HepG2 (cell line): ENCODE results near the gene AGPAT3. TPM values are rescaled to one million over a fixed set of nuclear protein-coding genes. Genes with fewer than 3 reads are reported as not detected.

Experiments
- ATAC-seq: fragments of 200-7000 bp; cut with Tn5 transposase; 3 replicates; pipeline ENCODE4 v1.9.1; 2020; ENCODE audit warnings: mild to moderate bottlenecking, moderate library complexity
- BruUV-seq: library from RNA; stranded (reverse); fragments of 400-500 nt; replicated peaks from 2 replicates; lab custom pipeline; 2021; lab: Mats Ljungman, UMichigan
- CTCF ChIA-PET: fragments of 300-600 bp; formaldehyde crosslinking; extraction: SDS; loops from one replicate; lab custom pipeline; 2021; ENCODE audit warnings: low total read pairs, inconsistent platforms, low intra/inter-chr PET ratio; lab: Yijun Ruan, JAX
- POLR2A ChIA-PET: fragments of 350-600 bp; sonication (Branson Sonifier 250); formaldehyde crosslinking; loops from one replicate; lab custom pipeline; 2020; ENCODE audit warnings: antibody characterized with exemption, inconsistent platforms; lab: Yijun Ruan, JAX
- DNase-seq: peaks from one replicate; pipeline ENCODE4 v3.0.0-alpha.2; 2015; ENCODE audit warnings: low spot score
- FAIRE-seq: peaks from 3 replicates; lab custom pipeline; 2011; peaks lifted over from hg19 to GRCh38; lab: Jason Lieb, UNC
- H2AFZ ChIP-seq: one replicate; pipeline ENCODE4 v1.6.1; 2011; ENCODE audit warnings: low read length, inconsistent platforms
- H3K27ac ChIP-seq: fragments of 300-600 bp; 3 replicates; pipeline ENCODE4 v1.8.0; 2011; ENCODE audit warnings: mixed run types, mild to moderate bottlenecking, mixed read lengths, low read length, inconsistent platforms; ENCODE audit not compliant: insufficient read depth; ENCODE audit errors: extremely low read length
- H3K27me3 ChIP-seq, 2 experiments: fragments of 200-600 bp in 1 of 2; 2 replicates in 1 of 2; 3 replicates in 1 of 2; pipeline versions ENCODE4 v1.6.0 to v1.8.0; 2011; ENCODE audit warnings: low read length in 2 of 2, mild to moderate bottlenecking in 2 of 2, moderate library complexity in 2 of 2, inconsistent platforms in 1 of 2; ENCODE audit not compliant: insufficient read depth in 2 of 2, control insufficient read depth in 1 of 2
- H3K36me3 ChIP-seq, 2 experiments: fragments of 200-600 bp in 1 of 2; replicated peaks in 1 of 2; 2 replicates in 1 of 2; 3 replicates in 1 of 2; pipeline versions ENCODE4 v1.5.1 to v1.8.0; 2011; ENCODE audit warnings: low read length in 2 of 2, inconsistent platforms in 1 of 2; ENCODE audit not compliant: insufficient read depth in 2 of 2, control insufficient read depth in 1 of 2
- H3K4me1 ChIP-seq: 2 replicates; pipeline ENCODE4 v1.5.1; 2012; ENCODE audit warnings: low read length, inconsistent platforms; ENCODE audit not compliant: insufficient read depth
- H3K4me2 ChIP-seq: 2 replicates; pipeline ENCODE4 v1.6.0; 2011; ENCODE audit warnings: low read depth, low read length, inconsistent platforms
- H3K4me3 ChIP-seq, 3 experiments: fragments of 200-600 bp in 1 of 3; sonication (generic), shearing (Covaris generic) in 1 of 3; replicated peaks in 1 of 3; 2 replicates each; pipeline ENCODE4 v1.5.1; 2011 to 2016; ENCODE audit warnings: low read length in 3 of 3, inconsistent platforms in 2 of 3, low read depth in 2 of 3, mild to moderate bottlenecking in 2 of 3, control low read depth in 1 of 3, mixed read lengths in 1 of 3; ENCODE audit not compliant: insufficient read depth in 1 of 3
- H3K79me2 ChIP-seq: one replicate; pipeline ENCODE4 v1.6.1; 2011; ENCODE audit warnings: low read length, inconsistent platforms; ENCODE audit not compliant: insufficient read depth
- H3K9ac ChIP-seq: 2 replicates; pipeline ENCODE4 v1.6.0; 2011; ENCODE audit warnings: mild to moderate bottlenecking, low read depth, low read length, inconsistent platforms; ENCODE audit not compliant: insufficient read depth
- H3K9me3 ChIP-seq: 2 replicates; pipeline ENCODE4 v1.5.1; 2012; ENCODE audit warnings: mild to moderate bottlenecking, low read length
- H4K20me1 ChIP-seq: 2 replicates; pipeline ENCODE4 v1.6.0; 2011; ENCODE audit warnings: inconsistent platforms, mild to moderate bottlenecking, low read length, moderate library complexity; ENCODE audit not compliant: insufficient read depth
- AGO2 ChIP-seq: fragments of 200-400 bp; formaldehyde crosslinking; optimal IDR thresholded peaks from 2 replicates; pipeline ENCODE3; 2017; ENCODE audit warnings: mild to moderate bottlenecking, low read depth, low read length, moderate library complexity
- HNRNPUL1 ChIP-seq: fragments of 200-400 bp; formaldehyde crosslinking; IDR thresholded peaks from 2 replicates; pipeline ENCODE4 v1.6.1; 2017; ENCODE audit warnings: low read depth, mild to moderate bottlenecking, low read length, moderate library complexity
- REST ChIP-seq, 2 experiments: IDR thresholded peaks; 2 replicates each; pipeline ENCODE4 v1.6.1; 2011 to 2012; ENCODE audit warnings: low read length in 2 of 2, borderline replicate concordance in 1 of 2, low read depth in 1 of 2, mild to moderate bottlenecking in 1 of 2, moderate library complexity in 1 of 2
- SALL1 ChIP-seq: sonication (generic); formaldehyde crosslinking; IDR thresholded peaks from 2 replicates; pipeline ENCODE4 v1.8.0; 2022; ENCODE audit warnings: mild to moderate bottlenecking, missing genetic modification reagents
- UBTF ChIP-seq: sonication (generic); formaldehyde crosslinking; IDR thresholded peaks from 2 replicates; pipeline ENCODE4 v1.4.0; 2020; ENCODE audit warnings: mild to moderate bottlenecking, missing genetic modification reagents
- ZNF687 ChIP-seq: sonication (generic); formaldehyde crosslinking; IDR thresholded peaks from 2 replicates; pipeline ENCODE4 v1.5.1; 2020; ENCODE audit warnings: mild to moderate bottlenecking, missing genetic modification reagents, moderate library complexity
- ZSCAN12 ChIP-seq: sonication (generic); formaldehyde crosslinking; IDR thresholded peaks from 2 replicates; pipeline ENCODE4 v1.9.0; 2021; ENCODE audit warnings: mild to moderate bottlenecking, missing genetic modification reagents
- WGBS: methylation state at CpG from one replicate; pipeline ENCODE4 v1.1.6; 2017; ENCODE audit warnings: low lambda C conversion rate; 5-methylcytosine and 5-hydroxymethylcytosine counted together
- in situ Hi-C: cut with HindIII; loops from 2 replicates; pipeline ENCODE4 v1.10.0; 2017; ENCODE audit warnings: low pct_unique_long_range_greater_than_20kb; ENCODE audit not compliant: extremely low pct_ligation_motif_present
- intact Hi-C: fragments of 100-400 bp; cut with micrococcal nuclease; formaldehyde crosslinking; loops from one replicate; pipeline ENCODE4 v1.10.0; 2022; ENCODE audit not compliant: unreplicated experiment
- polyA plus RNA-seq, 8 experiments: library from polyadenylated mRNA; depleted of rRNA in 3 of 8; stranded (reverse) in 7 of 8; unstranded in 1 of 8; fragments of >200 nt; fragmentation: Illumina TruSeq in 4 of 8; extraction: Trizol in 4 of 8; gene quantifications; 2 replicates each; pipeline versions ENCODE4 v1.2.1 to v1.2.3, GENCODE V29; 2011 to 2016; ENCODE audit warnings: low read depth in 4 of 8, missing spikeins in 1 of 8, mixed read lengths in 1 of 8; ENCODE audit not compliant: insufficient read depth in 1 of 8
- total RNA-seq, 5 experiments: library from RNA; depleted of rRNA; stranded (reverse); fragments of >200 nt; fragmentation: Illumina TruSeq; extraction: Trizol; gene quantifications; 2 replicates each; pipeline ENCODE4 v1.2.3, GENCODE V29; 2016; ENCODE audit warnings: low read depth in 1 of 5

Gene AGPAT3
- total and polyA plus RNA-seq, 2 of the 13 experiments (the other 11 are each of a cell fraction or from before 2014, with no cell fraction given): 32.2 to 54.4 TPM

- H3K4me3 ChIP-seq: no peak overlapping the region
- H3K36me3 ChIP-seq: peaks cover 13 to 32% of the 10 kb centered on the region in 2 experiments; a peak in 4 of 5 replicates
- H3K9ac ChIP-seq: no peak overlapping the region
- BruUV-seq: no TSS peak
- DNase-seq (no peak), FAIRE-seq (no peak), ATAC-seq (peak; percentile 43)
- ChIA-PET POLR2A (interaction anchor here (1.1 kb wide), 1 partner anchor 18 kb away, joined by 4 read pairs; no protein-coding TSS in a partner anchor), CTCF (no interaction called here)
- H3K27me3 ChIP-seq: no peaks in the 10 kb centered on the region
- H3K4me2 ChIP-seq: no peak overlapping the region
- intact Hi-C loops (loop anchor here (1.0 kb wide), 1 partner anchor 62 kb away; no protein-coding TSS in a partner anchor), in situ Hi-C loops (no loop called here)
- no peaks in the 10 kb centered on the region for H3K79me2 ChIP-seq
- H3K9me3 ChIP-seq: no peaks in the 10 kb centered on the region
- WGBS: 69% methylated on average over 22 of the region's 29 CpGs
- peak overlapping the region; percentile 30 for H3K27ac ChIP-seq
- H2AFZ ChIP-seq: no peak overlapping the region
- H4K20me1 ChIP-seq: no peaks in the 10 kb centered on the region
- peaks cover 17% of the 10 kb centered on the region for H3K4me1 ChIP-seq
- TF ChIP-seq HNRNPUL1 (no peak), UBTF (no peak), AGO2 (peak; percentile 15), ZSCAN12 (no peak), ZNF687 (CRISPR knock-in tag) (0 out of 2 replicates have a peak, but pooled peaks have one; percentile 17), REST (IDR thresholded peaks at IDR 0.05; ENCODE audit: borderline replicate concordance in 1 of 2, low read depth in 1 of 2, low read length in 2 of 2) (no peak), SALL1 (CRISPR knock-in tag) (0 out of 2 replicates have a peak, but pooled peaks have one; percentile 10)
These were observed 108.0 kb downstream of the AGPAT3 start for GRCh38 chr21:43972850-43973633.
